Measurements from ENCODE around the gene STIM1.

STIM1 gene

GRCh38 chr11:3822312-3822711 is 33.2 kb upstream of the STIM1 start:
- H3K27me3 ChIP-seq (ENCODE audit: insufficient read depth, poor library complexity, severe bottlenecking), result no peaks in the 10 kb centered on the region
- no peak overlapping the region for H3K4me3 ChIP-seq (replicated peaks; ENCODE audit: insufficient read depth, low read length)
- no peak for TF ChIP-seq GABPA (IDR thresholded peaks at IDR 0.05; ENCODE audit: low read depth)
- TF ChIP-seq REST (IDR thresholded peaks at IDR 0.05; ENCODE audit: insufficient replicate concordance, low read depth), result no peak
- no peak for TF ChIP-seq POLR2AphosphoS5 (IDR thresholded peaks at IDR 0.05; ENCODE audit: low read depth)
- no peak for TF ChIP-seq CTCF (IDR thresholded peaks at IDR 0.05; ENCODE audit: insufficient read depth, low read length)
- TF ChIP-seq SPI1 (IDR thresholded peaks at IDR 0.05; ENCODE audit: borderline replicate concordance, low read depth), result no peak
- no peak overlapping the region for H3K27ac ChIP-seq (replicated peaks)
- DNase-seq (ENCODE audit: low read depth in 1 of 2, low spot score in 1 of 2), result no peak

- Histone ChIP-seq H3K4me3 (replicated peaks; ENCODE audit: insufficient read depth, low read length) (no peak overlapping the region), H3K27me3 (ENCODE audit: insufficient read depth, poor library complexity, severe bottlenecking) (no peaks in the 10 kb centered on the region), H3K27ac (replicated peaks) (no peak overlapping the region)
- DNase-seq (ENCODE audit: low read depth in 1 of 2, low spot score in 1 of 2), result no peak
- TF ChIP-seq REST (IDR thresholded peaks at IDR 0.05; ENCODE audit: insufficient replicate concordance, low read depth) (no peak), POLR2AphosphoS5 (IDR thresholded peaks at IDR 0.05; ENCODE audit: low read depth) (no peak), GABPA (IDR thresholded peaks at IDR 0.05; ENCODE audit: low read depth) (no peak), SPI1 (IDR thresholded peaks at IDR 0.05; ENCODE audit: borderline replicate concordance, low read depth) (no peak)
Observed at GRCh38 chr11:3823303-3823702, 32.2 kb upstream of the STIM1 start.

GRCh38 chr11:3823762-3824506 is 31.5 kb upstream of the STIM1 start:
- Histone ChIP-seq H3K27ac (replicated peaks) (no peak overlapping the region), H3K4me3 (replicated peaks; ENCODE audit: insufficient read depth, low read length) (no peak overlapping the region), H3K27me3 (ENCODE audit: insufficient read depth, poor library complexity, severe bottlenecking) (no peaks in the 10 kb centered on the region)
- DNase-seq (ENCODE audit: low read depth in 1 of 2, low spot score in 1 of 2), result no peak
- TF ChIP-seq CTCF (IDR thresholded peaks at IDR 0.05; ENCODE audit: insufficient read depth, low read length) (no peak), REST (IDR thresholded peaks at IDR 0.05; ENCODE audit: insufficient replicate concordance, low read depth) (no peak), POLR2AphosphoS5 (IDR thresholded peaks at IDR 0.05; ENCODE audit: low read depth) (no peak), SPI1 (IDR thresholded peaks at IDR 0.05; ENCODE audit: borderline replicate concordance, low read depth) (no peak), GABPA (IDR thresholded peaks at IDR 0.05; ENCODE audit: low read depth) (no peak)

Data from HL-60 (cell line).